GM12872 (cell line): ENCODE results near the gene INHBC.

Source experiments
- CTCF ChIP-seq: IDR thresholded peaks from 3 replicates; pipeline ENCODE4 v1.5.1; 2011; ENCODE audit warnings: low read depth, mild to moderate bottlenecking, low read length, moderate library complexity; ENCODE audit not compliant: insufficient read depth

INHBC gene

GRCh38 chr12:57498571-57498970 is 64.0 kb downstream of the INHBC start:
- no peak for TF ChIP-seq CTCF

GRCh38 chr12:57500213-57500612 is 65.6 kb downstream of the INHBC start:
- TF ChIP-seq CTCF, result no peak
